ENCODE measurements around the gene ARHGAP31.
"Not testable (repeated sequence)": the region's sequence is repeated elsewhere in the genome, so short reads cannot be mapped to it uniquely, and the experiment has no call there.

The ARHGAP31 gene

DNA sequence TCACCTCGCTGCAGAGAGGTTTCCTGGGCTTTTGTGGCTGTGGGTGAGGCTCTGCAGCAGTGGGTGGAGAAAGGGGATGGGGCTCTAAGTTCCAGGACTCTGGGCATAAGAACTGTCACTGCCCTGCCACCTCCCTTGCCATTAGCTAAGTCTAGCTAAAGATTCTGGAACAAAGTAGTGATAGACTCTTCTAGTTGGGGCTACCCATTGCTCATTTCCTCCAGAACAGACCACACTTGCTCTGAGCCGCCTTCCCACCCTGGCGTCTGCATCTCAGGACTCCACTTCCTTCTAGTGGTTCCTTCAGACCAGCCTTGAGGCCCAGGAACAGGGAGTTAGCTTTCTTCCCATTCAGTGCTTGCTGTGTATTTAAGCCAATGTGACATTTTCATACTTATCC, 7.5 kb downstream of the ARHGAP31 start:
- no peak for DNase-seq (ENCODE audit: low read depth)
- TF ChIP-seq, protein P1, sequence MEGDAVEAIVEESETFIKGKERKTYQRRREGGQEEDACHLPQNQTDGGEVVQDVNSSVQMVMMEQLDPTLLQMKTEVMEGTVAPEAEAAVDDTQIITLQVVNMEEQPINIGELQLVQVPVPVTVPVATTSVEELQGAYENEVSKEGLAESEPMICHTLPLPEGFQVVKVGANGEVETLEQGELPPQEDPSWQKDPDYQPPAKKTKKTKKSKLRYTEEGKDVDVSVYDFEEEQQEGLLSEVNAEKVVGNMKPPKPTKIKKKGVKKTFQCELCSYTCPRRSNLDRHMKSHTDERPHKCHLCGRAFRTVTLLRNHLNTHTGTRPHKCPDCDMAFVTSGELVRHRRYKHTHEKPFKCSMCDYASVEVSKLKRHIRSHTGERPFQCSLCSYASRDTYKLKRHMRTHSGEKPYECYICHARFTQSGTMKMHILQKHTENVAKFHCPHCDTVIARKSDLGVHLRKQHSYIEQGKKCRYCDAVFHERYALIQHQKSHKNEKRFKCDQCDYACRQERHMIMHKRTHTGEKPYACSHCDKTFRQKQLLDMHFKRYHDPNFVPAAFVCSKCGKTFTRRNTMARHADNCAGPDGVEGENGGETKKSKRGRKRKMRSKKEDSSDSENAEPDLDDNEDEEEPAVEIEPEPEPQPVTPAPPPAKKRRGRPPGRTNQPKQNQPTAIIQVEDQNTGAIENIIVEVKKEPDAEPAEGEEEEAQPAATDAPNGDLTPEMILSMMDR (IDR thresholded peaks at IDR 0.05; ENCODE audit: insufficient read depth, low read depth, low read length, missing control alignments) = no peak

GRCh38 chr3:119302697-119303551, 8.7 kb downstream of the ARHGAP31 start:
- H3K4me3 ChIP-seq (ENCODE audit: low read depth, low read length) = no peak overlapping the region
- TF ChIP-seq, protein P1 (IDR thresholded peaks at IDR 0.05; ENCODE audit: insufficient read depth, low read depth, low read length, missing control alignments) = no peak

More for the DNA sequence above, 7.5 kb downstream of the ARHGAP31 start:
- no peak overlapping the region for H3K4me3 ChIP-seq (ENCODE audit: low read depth, low read length)

GRCh38 chr3:119304201-119304713, 10.1 kb downstream of the ARHGAP31 start:
- DNase-seq (ENCODE audit: low read depth) = no peak

More at GRCh38 chr3:119302697-119303551, 8.7 kb downstream of the ARHGAP31 start:
- DNase-seq (ENCODE audit: low read depth) = no peak

DNA sequence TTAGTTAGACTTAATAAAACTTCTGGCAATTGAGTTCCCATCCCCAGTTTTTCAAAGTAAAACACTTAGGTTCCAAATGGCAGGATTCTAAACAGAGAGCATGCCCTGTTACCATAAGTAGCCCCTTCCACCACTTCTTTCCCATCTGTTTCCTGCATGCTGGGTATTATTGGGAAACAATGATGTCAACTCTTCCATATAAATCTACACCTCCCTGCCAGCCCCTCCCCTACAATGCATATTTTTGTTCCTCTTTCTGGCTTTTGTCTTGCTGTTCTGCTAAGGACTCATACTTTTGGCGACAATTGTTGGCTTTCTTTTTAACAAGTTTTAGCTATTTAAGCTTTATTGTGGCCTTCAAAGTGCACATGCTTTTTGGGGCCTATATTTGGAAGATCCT, 11.1 kb downstream of the ARHGAP31 start:
- no peak overlapping the region for H3K4me3 ChIP-seq (ENCODE audit: low read depth, low read length)
- no peak for DNase-seq (ENCODE audit: low read depth)
- TF ChIP-seq, protein P1 (IDR thresholded peaks at IDR 0.05; ENCODE audit: insufficient read depth, low read depth, low read length, missing control alignments) = no peak

More at GRCh38 chr3:119304201-119304713, 10.1 kb downstream of the ARHGAP31 start:
- TF ChIP-seq, protein P1 (IDR thresholded peaks at IDR 0.05; ENCODE audit: insufficient read depth, low read depth, low read length, missing control alignments) = no peak
- no peak overlapping the region for H3K4me3 ChIP-seq (ENCODE audit: low read depth, low read length)

GRCh38 chr3:119306378-119306777, 12.2 kb downstream of the ARHGAP31 start:
- H3K4me3 ChIP-seq (ENCODE audit: low read depth, low read length); DNase-seq (ENCODE audit: low read depth): not testable (repeated sequence)

DNA sequence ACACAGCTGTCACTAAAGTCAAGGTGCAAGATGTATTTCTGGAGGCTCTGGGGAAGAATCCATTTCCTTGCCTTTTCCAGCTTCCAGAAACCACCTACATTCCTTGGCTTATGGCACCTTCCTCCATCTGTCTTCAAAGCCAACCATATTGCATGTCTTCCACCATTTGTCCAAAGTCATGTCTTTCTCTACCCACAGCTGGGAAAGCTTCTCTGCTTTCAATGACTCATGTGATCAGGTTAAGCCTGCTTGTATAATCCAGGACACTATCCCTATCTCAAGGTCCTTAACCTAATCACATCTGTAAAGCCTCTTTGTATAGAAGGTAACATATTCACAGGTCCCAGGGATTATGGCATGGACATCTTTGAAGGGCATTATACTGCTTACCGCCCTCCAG, 14.2 kb downstream of the ARHGAP31 start:
- TF ChIP-seq, protein P1 (IDR thresholded peaks at IDR 0.05; ENCODE audit: insufficient read depth, low read depth, low read length, missing control alignments) = no peak
- DNase-seq (ENCODE audit: low read depth) = no peak
- H3K4me3 ChIP-seq (ENCODE audit: low read depth, low read length) = no peak overlapping the region

GRCh38 chr3:119309591-119309990, 15.4 kb downstream of the ARHGAP31 start:
- no peak for DNase-seq (ENCODE audit: low read depth)

More at GRCh38 chr3:119309591-119309990, 15.4 kb downstream of the ARHGAP31 start:
- H3K4me3 ChIP-seq (ENCODE audit: low read depth, low read length) = no peak overlapping the region
- TF ChIP-seq, protein P1 (IDR thresholded peaks at IDR 0.05; ENCODE audit: insufficient read depth, low read depth, low read length, missing control alignments) = no peak
